ES-I3 (cell line): ENCODE results near the gene IL32.
A peak's percentile ranks its signal among the peaks of the same experiment; 100 is the strongest.

Experiments used
- H3K36me3 ChIP-seq: 2 replicates; pipeline ENCODE4 v1.6.1; 2013; ENCODE audit warnings: mild to moderate bottlenecking, low read length, control low read depth, moderate library complexity; ENCODE audit not compliant: insufficient read depth
- H3K4me1 ChIP-seq: 2 replicates; pipeline ENCODE4 v1.6.1; 2013; ENCODE audit warnings: mild to moderate bottlenecking, control low read depth, low read length; ENCODE audit not compliant: insufficient read depth
- H3K9ac ChIP-seq: 2 replicates; pipeline ENCODE4 v1.6.1; 2013; ENCODE audit warnings: low read depth, mild to moderate bottlenecking, low read length, moderate library complexity
- H3K9me3 ChIP-seq: 2 replicates; pipeline ENCODE4 v1.6.1; 2013; ENCODE audit warnings: mild to moderate bottlenecking, low read length, moderate library complexity; ENCODE audit not compliant: control insufficient read depth, insufficient read depth

Gene IL32

GRCh38 chr16:3092501-3092941 lies 27.1 kb downstream of the IL32 start:
- Histone ChIP-seq H3K9me3 (no peaks in the 10 kb centered on the region), H3K36me3 (peaks cover 9% of the 10 kb centered on the region; the same call in 1 of the 2 replicates), H3K9ac (no peak overlapping the region), H3K4me1 (peaks cover 18% of the 10 kb centered on the region)

GRCh38 chr16:3094289-3095027 lies 29.0 kb downstream of the IL32 start:
- H3K9me3 ChIP-seq = no peaks in the 10 kb centered on the region
- peaks cover 9% of the 10 kb centered on the region; the same call in 1 of the 2 replicates for H3K36me3 ChIP-seq
- peaks cover 17% of the 10 kb centered on the region for H3K4me1 ChIP-seq
- no peak overlapping the region for H3K9ac ChIP-seq

GRCh38 chr16:3095869-3096268 lies 30.4 kb downstream of the IL32 start:
- Histone ChIP-seq H3K9me3 (no peaks in the 10 kb centered on the region), H3K36me3 (peaks cover 7% of the 10 kb centered on the region; the same call in 1 of the 2 replicates), H3K4me1 (peaks cover 21% of the 10 kb centered on the region), H3K9ac (no peak overlapping the region)

- Histone ChIP-seq H3K9ac (no peak overlapping the region), H3K36me3 (peaks cover 6% of the 10 kb centered on the region; the same call in 1 of the 2 replicates), H3K4me1 (peaks cover 26% of the 10 kb centered on the region), H3K9me3 (no peaks in the 10 kb centered on the region)
Observed at GRCh38 chr16:3096362-3096761, 30.9 kb downstream of the IL32 start.

- peak overlapping the region; percentile 94 for H3K9ac ChIP-seq
- H3K9me3 ChIP-seq = no peaks in the 10 kb centered on the region
- peaks cover 26% of the 10 kb centered on the region for H3K4me1 ChIP-seq
- peaks cover 6% of the 10 kb centered on the region; the same call in 1 of the 2 replicates for H3K36me3 ChIP-seq
Observed at GRCh38 chr16:3097266-3097665, 31.8 kb downstream of the IL32 start.

- Histone ChIP-seq H3K9me3 (no peaks in the 10 kb centered on the region), H3K9ac (peak within 1 kb of the TSS; percentile 94), H3K4me1 (peaks cover 26% of the 10 kb centered on the region), H3K36me3 (no peaks in the 10 kb centered on the region)
Observed at GRCh38 chr16:3098459-3099394, 33.3 kb downstream of the IL32 start, which contains the start of gene ZSCAN10. TSS of gene ZSCAN10 (minus strand) at chr16:3099294. CDS start at chr16:3092937, 6,357 bp downstream.

GRCh38 chr16:3099395-3099731 lies 33.9 kb downstream of the IL32 start:
- Histone ChIP-seq H3K9ac (peak overlapping the region; percentile 94), H3K36me3 (no peaks in the 10 kb centered on the region), H3K4me1 (peaks cover 26% of the 10 kb centered on the region), H3K9me3 (no peaks in the 10 kb centered on the region)

GRCh38 chr16:3099732-3100499 lies 34.5 kb downstream of the IL32 start:
- peaks cover 26% of the 10 kb centered on the region for H3K4me1 ChIP-seq
- H3K36me3 ChIP-seq = no peaks in the 10 kb centered on the region
- no peaks in the 10 kb centered on the region for H3K9me3 ChIP-seq
- peak overlapping the region; percentile 94 for H3K9ac ChIP-seq

GRCh38 chr16:3101018-3101840 lies 35.8 kb downstream of the IL32 start:
- Histone ChIP-seq H3K36me3 (no peaks in the 10 kb centered on the region), H3K4me1 (peaks cover 27% of the 10 kb centered on the region), H3K9ac (peak overlapping the region; percentile 52), H3K9me3 (no peaks in the 10 kb centered on the region)

- peak overlapping the region; percentile 52; the same call in 1 of the 2 replicates for H3K9ac ChIP-seq
- H3K36me3 ChIP-seq = no peaks in the 10 kb centered on the region
- H3K4me1 ChIP-seq = peaks cover 21% of the 10 kb centered on the region
- H3K9me3 ChIP-seq = no peaks in the 10 kb centered on the region
Observed at GRCh38 chr16:3101841-3102470, 36.5 kb downstream of the IL32 start.

- Histone ChIP-seq H3K9me3 (no peaks in the 10 kb centered on the region), H3K9ac (peak overlapping the region; percentile 89), H3K4me1 (peaks cover 4% of the 10 kb centered on the region; the same call in 1 of the 2 replicates), H3K36me3 (no peaks in the 10 kb centered on the region)
Observed at GRCh38 chr16:3106205-3106928, 40.9 kb downstream of the IL32 start.

- peak within 1 kb of the TSS; percentile 82 for H3K9ac ChIP-seq
- no peaks in the 10 kb centered on the region; the same call in 1 of the 2 replicates for H3K36me3 ChIP-seq
- peaks cover 8% of the 10 kb centered on the region; the same call in 1 of the 2 replicates for H3K4me1 ChIP-seq
- H3K9me3 ChIP-seq = no peaks in the 10 kb centered on the region
Observed at GRCh38 chr16:3112058-3112880, 46.8 kb downstream of the IL32 start, which contains the start of gene ZNF205. TSS of gene ZNF205 (plus strand) at chr16:3112586. CDS start at chr16:3113431, 845 bp downstream.
